ENCODE measurements around the gene AADAT. TPM values are rescaled to one million over a fixed set of nuclear protein-coding genes. Genes with fewer than 3 reads are reported as not detected.

The AADAT gene
- total RNA-seq, result 10.0 and 10.9 TPM in 2 replicates

GRCh38 chr4:170089668-170090351 is at the start of gene AADAT:
TSS of gene AADAT (minus strand) at chr4:170089956. CDS start at chr4:170089690, 266 bp downstream.

GRCh38 chr4:170026253-170027021 is 63.3 kb downstream of the AADAT start, which contains the start of gene MFAP3L:
TSS of gene MFAP3L (minus strand) at chr4:170026395. CDS start at chr4:170005877, 20,518 bp downstream.

Other genes with a start within 250 kb of the AADAT start
- 3.1 and 5.6 TPM in 2 replicates for gene MFAP3L, start 63.6 kb downstream of the AADAT start, total RNA-seq